Astrocyte (in vitro differentiated cells and primary cell): ENCODE results near the gene BPIFB3.

ENCODE experiments used
- CTCF ChIP-seq: IDR thresholded peaks from 2 replicates; pipeline ENCODE4 v1.5.1; 2011; ENCODE audit warnings: low read depth, mild to moderate bottlenecking, inconsistent platforms, low read length, moderate library complexity; ENCODE audit not compliant: insufficient read depth
- EZH2 ChIP-seq: IDR thresholded peaks from 2 replicates; pipeline ENCODE4 v1.6.1; 2012; ENCODE audit warnings: mild to moderate bottlenecking, low read length, inconsistent platforms; ENCODE audit not compliant: insufficient read depth

DNA sequence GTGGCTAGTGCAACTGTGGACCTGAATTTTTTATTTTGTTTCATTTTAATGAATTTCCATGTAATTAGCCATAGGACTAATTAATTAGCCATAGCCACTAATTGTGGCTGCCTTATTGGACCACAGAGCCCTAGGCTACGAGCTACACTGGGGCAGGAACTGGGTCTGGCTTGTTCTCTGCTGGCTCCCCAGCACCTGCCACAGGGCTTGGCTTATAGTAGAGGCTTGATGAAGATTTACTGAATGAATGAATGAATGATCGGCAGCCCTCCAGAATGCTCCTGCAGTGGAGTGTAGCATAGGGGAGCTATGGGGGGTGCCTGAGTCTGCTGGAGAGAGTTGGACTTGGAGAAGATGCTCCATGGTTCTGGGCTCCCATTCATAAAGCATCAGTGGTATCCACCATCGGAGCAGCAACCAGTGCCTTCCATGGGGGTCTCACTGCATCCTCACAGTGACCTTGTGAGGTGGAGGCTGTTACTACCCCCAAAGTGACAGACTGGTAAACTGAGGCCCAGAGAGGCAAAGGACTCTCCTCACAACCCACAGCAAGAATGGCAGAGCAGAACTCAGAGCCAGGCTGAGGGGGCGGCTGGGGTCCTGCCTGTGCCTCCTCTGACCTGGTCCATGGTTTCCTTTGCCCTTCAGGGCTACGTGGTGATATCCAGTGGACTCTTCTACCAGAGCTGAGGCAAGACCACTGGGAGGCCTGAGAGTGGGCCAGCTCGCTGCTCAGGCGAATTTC, 30.8 kb upstream of the BPIFB3 start:
- TF ChIP-seq CTCF, result no peak
- no peak for TF ChIP-seq EZH2
